GM23248 (cell line): ENCODE results near the gene DNAH11.

Experiments used
- EZH2 ChIP-seq: fragments of 200-600 bp; sonication (generic); IDR thresholded peaks from 2 replicates; pipeline ENCODE4 v1.6.1; 2018; ENCODE audit warnings: antibody characterized with exemption, mild to moderate bottlenecking; ENCODE audit not compliant: insufficient read depth, poor library complexity, severe bottlenecking
- EZH2phosphoT487 ChIP-seq: fragments of 200-600 bp; sonication (generic); IDR thresholded peaks from 2 replicates; pipeline ENCODE4 v1.6.1; 2018; ENCODE audit warnings: antibody characterized with exemption, moderate library complexity, mild to moderate bottlenecking, low read depth; ENCODE audit not compliant: insufficient read depth

DNA sequence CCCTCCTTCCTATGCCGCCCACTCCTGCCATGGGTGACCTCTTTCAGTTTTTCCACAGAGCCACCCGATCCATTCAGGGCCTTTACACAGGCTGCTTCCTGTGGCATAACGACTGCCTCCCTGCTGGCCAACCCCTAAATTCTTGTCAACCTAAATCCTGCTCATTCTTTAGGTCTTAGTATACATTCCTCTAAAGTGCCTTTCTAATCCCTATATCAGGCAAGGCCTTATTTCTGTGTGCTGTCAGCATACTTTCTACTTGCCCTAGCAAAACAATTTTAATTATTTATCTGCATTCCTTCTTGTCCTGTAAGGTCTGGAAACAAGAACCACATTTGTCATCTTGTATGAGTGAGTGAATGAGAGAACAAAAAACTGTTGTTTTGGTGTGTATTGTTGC, 132.4 kb downstream of the DNAH11 start:
- TF ChIP-seq EZH2, result no peak
- no peak for TF ChIP-seq EZH2phosphoT487
